SHP77 (cell line): Measurements from ENCODE around the gene FKBP14.
"Not testable (repeated sequence)": the region's sequence is repeated elsewhere in the genome, so short reads cannot be mapped to it uniquely, and the experiment has no call there.

Experiments
- DNase-seq, 2 experiments: peaks; one replicate each; lab custom pipeline; 2025; lab: John Stamatoyannopoulos, UW

FKBP14 gene

DNA sequence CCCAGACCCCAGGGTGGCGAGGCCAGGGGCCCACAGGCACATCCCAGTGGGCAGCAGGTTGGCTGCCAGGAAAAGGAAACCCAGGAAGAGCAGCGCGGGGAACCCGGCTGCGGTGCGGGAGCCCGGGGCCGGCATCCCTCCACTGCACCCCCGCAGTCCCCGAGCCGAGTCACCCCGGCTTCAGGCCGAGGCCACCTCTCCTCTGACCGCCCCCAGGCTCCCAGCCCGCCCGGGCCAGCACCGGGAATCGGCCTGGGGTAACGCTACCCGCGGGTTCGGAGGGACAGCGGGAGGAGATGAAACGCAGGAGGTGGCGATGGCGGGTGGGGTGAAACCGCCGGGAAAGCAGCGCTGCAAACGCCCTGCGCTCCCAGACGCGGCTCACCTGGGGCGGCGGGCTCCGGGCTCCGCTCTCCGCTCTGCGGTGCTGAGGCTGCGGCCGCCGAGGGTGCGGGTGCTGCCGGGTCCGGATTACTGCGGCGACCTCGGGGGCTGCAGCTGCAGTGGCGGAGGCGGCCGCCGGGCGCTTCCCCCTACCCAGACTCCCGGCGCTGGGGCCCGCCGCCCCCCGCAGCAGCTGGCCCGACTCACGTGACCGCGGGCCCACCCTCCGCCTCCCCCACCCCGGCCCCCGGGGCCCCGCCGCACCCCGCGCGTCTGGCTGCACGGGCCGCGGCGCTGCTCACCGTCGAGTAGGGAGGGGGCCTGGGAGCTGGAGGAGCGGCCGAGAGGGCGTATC lies 37.1 kb downstream of the FKBP14 start, which contains the start of gene SCRN1:
Gene SCRN1, minus strand, starts transcription at position 545 of the 739 bp plus-strand sequence. CDS start 20,734 bp downstream, outside the sequence.
- DNase-seq = peak; percentile 51 to 72

DNA sequence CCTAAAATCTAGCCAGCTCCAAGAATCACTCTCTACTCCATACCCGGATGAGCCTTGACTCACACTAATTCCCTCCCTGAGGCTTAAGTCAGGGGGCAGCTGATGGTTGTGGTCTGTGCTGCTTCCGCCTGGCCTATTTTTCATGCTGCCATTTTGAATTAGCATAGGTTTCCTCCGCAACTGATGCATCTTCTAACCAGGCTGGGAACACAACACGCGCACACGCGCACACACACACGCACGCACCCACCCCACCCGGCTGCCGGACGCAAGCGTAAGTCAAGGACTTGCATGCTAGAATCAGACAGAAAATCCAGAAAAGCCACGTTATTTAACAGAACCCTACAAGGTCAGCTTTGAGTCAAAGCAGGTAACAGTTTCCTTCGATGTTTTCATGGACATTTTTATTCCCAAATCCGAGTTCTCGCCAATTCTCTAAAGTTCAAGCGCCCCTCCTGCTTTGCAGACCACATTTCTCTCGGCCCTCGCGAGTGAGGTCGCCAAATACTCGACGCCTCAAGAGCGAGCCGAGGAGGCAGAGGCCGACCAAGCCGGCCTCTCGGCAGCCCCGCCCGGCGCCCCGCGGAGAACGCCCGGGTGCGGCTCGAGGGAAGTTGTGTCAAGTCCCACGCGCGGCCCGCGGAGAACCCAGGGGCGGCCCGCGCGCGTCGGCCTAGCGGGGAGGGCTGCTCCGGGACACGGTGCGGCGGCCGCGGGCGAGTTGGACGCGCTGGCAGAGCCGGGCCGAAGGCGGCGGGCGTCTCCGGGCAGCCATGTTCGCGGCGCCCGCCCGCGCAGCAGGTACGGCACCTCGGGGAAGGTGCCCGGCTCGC lies 37.9 kb downstream of the FKBP14 start:
- DNase-seq = peak; percentile 74 to 86

DNA sequence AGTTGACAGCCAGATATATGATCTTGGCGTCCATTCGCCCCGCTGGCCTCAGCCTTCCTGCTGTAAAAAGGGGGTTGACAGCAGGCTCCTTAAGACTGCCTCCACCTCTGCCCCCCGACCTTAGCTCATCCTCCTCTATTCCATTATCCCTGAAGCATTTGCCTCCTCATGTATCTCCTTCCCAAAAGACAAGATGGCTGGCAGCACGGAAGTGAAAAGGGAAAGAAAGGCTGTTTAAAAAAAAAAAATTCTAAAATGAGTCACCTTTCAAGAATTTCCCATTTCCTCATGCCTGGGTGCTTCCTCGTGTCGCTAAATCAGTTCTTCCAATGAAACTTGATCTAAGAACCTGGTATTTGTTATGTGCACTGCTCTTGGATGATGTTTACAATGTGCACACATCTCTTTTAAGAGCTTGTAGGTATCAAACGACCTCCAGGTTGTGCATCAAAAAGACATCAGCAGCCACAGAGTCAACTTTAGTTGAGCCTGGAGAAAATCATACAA lies 38.6 kb downstream of the FKBP14 start:
- peak in 1 of 2 experiments; percentile 13 for DNase-seq

DNA sequence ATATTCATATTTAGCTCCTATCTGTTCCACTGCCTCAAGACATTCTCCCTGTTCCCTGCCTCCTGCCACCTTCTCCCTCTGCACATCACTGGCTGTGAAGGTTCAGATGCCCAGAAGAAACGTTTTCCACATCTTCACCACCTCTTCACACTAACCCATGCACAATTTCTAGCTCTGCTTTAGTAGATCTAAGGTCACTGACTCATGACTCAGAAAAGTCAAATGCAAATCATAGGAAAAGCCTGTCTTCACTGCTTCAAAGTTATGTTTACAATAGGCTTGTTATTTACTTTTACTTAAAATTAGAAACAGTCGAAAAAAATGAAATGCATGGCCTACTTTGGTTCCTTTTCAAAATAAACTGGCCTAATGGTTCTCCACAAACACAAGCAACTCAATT lies 39.4 kb downstream of the FKBP14 start:
- no peak for DNase-seq

DNA sequence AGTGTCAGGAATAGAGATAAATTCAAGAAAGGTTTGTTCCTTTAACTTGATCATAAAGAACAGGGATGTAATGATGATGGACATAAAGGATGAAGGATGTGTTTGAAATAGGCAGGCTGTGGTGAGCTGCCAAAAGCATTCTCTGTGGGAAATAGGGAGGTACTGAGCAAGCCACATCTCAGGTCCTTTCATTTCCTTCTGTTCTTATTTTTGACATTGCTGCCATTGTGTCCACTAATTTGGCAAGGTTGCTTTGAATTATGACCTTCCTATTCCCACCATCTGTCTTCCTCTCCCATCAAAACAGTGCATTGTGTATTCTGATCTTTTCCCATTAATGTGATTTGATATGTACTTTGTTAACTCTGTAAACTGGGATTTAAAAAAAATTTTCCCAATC lies 46.4 kb downstream of the FKBP14 start:
- DNase-seq = no peak

DNA sequence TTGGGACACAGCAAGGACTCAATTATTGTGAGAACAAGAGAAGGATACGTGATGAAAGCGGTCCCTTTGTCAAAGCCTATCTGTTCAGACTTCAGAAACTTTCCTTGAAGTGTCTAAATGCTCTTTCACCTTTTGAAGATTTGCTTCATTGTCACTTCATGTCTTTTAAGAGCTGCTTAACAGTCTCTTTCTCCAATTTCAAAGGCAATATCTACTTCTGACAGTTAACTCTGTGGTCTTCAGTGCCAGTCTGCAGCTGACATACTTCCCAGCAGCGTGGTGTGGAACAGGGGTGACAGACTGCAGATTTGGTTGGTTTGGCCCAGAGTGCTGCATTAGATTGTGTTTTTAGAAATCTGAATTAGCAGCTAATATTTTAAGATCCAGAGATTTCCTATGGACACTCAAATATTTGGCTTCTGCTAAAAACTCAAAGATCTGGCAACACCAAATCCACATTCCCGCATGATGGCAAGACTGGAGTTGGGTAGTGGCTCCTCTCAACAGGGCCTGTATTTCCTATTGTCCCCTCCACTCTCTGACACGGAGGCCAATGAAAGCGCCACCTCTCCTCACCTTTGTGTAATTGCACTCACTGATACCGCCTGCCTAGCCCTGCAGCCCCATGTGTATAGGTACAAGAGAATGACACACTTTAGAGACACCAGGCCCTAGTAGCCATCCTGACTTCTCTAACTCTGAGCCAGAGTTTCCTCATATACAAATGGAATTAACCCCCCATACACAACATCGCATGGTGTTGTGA lies 48.4 kb downstream of the FKBP14 start:
- DNase-seq = peak in 1 of 2 experiments; percentile 25

DNA sequence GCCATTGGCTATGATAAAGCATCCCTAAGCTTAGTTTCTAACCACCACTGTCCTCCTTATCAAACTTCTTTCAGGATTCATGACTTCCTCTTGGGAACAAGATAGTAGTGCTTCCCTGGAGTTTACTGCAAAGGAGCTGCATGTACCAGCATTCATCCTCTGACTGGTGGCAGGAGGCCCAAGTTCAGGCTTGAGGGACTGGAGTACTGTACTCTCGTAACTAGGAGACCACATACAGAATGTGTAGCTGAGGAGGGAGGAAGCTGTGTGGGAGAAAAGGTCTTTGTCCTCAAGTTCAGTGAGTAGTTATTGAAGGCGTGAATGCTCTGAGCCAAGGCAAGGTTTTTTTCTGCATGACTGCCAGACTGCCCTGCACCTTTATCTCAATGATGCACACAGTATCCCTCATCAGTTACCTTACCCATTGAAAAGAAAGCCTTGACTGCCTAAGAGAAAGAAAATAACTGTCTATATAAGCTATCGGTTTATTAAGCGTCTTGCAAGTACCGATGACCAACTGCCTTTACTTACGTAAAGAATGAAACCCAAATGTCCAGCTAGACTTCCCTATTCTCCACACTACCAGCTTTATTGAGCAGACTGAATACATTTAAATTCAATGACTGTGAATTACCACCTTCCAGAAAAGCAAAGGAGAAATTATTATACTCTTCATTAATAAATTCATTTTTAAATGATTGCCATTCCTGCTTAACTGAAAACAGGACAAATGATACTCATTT lies 49.7 kb downstream of the FKBP14 start:
- DNase-seq = no peak

DNA sequence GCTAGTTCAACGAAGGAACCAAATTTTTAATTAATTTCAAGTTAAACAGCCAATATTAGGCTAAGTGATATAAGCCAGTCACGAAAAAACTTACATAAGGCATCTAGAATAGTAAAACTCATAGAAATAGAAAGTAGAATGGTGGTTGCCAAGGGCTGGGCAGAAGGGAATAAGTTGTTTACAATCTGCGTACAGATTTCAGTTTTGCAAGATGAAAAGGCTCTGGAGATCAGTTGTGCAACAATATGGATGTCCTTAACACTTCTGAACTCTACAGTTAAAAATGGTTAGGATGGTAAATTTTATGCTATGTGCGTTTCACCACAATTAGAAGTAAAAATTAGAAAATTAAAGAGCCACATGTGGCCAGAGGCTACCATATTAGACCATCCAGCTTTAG lies 50.2 kb downstream of the FKBP14 start:
- no peak for DNase-seq

DNA sequence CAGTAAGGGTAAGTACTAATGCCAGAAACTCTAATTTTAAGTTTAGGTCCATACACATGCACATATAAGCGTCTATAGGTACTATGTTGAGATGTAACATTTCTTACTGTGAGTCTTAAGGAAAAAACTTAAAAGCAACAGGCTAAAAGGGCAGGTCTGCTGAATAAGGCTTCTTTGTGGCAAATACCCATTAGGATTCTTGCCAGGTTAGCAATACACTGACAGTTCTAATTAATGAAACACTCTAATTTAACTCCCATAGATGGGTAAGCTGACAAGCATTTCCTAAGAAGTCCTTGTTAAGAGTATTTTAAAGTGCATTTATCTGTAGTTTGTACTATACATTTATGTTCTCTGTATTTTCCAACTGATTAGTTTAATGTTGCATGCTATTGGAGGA lies 50.9 kb downstream of the FKBP14 start:
- DNase-seq = no peak

DNA sequence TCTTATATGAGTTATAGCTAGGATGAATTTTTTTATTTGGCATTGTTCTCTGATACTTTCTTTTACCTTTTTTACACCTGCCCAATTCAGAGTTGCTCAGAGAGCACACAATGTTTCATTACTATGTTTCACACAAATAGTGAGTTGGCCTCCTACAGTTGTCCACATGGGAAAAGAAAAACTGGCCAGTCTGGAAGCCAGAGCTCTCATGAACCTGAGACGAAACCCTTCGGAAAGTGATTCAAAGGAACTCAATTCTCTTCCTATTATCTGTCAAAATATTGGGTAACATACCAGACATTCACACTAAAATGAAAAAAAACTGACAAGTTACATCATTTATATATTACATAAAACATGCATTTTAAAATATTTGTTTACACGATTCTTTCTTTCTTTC lies 52.2 kb downstream of the FKBP14 start:
- DNase-seq = no peak

DNA sequence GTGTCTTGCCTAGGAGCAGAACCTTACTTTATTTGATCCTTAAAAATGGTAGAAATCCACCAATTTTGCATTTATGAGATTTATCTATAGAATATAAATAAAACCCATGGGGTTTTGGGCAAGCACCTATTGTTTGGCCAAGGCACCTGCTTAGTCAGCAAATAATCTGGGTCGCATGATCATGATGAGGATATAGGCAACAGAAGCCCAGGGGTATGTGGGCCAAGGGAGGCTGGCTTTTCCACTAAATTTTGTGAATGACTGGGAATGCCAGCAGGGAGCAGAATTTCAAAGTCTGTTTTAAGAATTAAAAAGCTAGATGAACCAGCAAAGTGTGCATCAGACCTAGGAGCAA lies 54.2 kb downstream of the FKBP14 start:
- DNase-seq = no peak

DNA sequence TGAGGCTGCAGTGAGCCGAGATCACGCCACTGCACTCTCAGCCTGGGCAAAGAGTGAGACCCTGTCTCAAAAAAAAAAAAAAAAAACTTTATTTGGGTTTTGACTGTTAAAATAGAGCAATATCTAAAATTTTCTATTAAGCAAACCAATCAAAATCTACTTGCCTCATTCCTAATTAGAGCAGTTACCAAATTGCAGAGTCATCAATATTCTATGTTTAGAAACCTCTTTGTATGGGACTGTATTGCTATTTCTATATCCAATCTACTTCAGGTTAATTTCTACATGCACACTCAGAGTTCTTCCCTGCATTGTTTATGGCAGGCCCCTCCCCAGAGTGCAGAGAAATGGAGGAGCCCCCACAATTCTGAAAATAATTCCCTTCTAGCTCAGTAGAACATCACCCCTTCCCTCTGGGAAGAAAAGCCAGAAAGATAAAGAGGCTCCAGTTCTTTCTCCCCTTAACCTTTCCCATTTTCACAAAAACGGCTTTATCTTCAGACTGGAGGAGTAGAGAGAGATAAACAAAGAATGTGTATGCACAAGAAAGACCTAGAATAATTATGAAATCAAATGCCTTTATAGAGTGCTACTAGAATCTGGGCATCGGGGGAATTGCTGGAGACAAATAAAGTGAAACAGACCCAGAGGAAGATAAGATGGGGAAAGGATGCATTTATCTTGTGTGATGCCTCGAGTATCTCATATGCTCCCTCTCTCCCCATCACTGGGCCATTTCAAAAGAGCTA lies 54.8 kb downstream of the FKBP14 start:
- DNase-seq = no peak

DNA sequence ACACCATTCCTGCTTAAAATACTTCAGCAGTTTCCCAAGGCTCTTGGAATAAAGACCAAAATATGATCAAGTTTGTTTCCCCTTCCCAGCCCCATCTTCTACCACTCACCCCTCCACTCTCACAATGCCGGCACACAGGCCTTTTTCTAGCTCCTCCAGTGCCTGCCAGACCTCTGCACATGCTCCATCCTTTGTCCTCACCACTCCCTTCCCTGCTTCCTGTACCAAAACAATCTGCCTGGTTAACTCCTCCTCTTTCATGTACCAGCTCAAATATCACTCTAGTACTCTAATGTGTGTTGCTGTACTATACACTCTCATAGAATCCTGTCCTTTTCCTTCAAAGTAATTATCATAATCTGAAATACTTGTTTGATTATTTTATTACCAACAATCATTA lies 56.3 kb downstream of the FKBP14 start:
- no peak for DNase-seq

DNA sequence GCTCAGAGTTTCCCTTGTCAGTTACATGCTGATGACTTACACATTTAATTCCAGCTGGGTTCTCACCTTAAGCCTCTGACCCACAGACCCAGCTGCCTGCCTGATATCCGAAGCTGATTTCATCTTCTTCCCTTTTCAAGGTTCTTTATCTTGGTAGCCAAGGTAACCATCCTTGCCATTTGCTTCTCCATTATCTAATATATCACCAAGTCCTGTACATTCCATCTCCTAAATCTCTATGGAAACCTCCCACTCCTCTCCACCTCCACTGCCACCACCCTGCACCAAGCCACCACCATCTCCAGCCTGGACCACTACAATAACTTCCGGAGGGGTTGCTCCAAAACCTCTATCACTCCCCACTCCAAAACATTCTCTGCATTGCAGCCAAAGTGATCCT lies 56.8 kb downstream of the FKBP14 start:
- DNase-seq = no peak

DNA sequence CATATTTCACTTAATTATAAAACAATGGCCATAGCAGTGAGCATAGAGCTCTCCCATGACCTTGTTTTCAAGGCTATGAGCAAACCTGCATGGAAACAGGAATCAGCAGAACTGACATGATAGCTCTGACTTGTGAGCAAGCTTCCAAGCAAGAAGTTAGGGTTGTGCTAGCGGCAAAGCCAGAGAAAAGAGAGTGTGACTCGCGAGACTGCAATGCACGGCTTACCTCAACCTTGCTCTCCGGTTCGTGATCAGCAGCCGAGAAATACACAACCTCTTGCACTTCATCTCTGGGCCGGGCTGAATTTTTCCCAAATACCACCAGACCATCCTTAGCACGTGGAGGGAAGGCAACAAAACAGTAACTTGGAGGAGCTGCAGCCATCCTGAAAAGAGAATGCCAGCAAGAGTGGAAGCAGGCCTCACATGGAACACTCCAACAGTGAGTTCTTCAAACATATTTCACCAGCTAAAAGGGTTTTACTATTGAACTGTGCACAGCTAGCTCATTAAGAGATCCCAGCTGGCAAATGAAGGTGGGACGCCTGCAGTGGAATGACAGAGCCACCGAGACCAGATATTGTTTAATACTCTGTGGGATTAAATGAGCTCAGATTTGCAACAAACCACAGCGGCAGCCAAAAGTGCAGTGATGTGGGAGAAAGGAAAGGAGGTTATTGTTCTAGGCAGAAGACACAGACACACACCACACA lies 57.7 kb downstream of the FKBP14 start:
- no peak for DNase-seq

DNA sequence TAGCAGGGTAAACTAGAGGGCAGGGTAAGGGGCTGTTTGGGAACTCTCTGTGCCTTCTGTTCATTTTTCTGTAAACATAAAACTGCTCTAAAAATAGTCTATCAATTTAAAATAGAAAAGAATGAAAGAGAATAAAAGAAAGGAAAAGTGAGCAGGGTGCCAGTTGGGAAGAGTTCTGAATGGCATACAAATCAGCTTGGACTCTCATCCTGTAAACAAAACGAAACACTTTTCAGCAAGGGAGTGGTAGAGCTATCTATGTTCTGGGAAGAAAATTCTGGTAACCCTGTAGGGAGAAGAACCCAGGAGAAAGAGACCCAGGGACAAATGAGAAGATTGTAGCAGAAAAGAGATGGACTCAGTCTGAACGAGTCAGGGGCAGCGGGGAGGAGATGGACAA lies 61.5 kb downstream of the FKBP14 start:
- DNase-seq = no peak

DNA sequence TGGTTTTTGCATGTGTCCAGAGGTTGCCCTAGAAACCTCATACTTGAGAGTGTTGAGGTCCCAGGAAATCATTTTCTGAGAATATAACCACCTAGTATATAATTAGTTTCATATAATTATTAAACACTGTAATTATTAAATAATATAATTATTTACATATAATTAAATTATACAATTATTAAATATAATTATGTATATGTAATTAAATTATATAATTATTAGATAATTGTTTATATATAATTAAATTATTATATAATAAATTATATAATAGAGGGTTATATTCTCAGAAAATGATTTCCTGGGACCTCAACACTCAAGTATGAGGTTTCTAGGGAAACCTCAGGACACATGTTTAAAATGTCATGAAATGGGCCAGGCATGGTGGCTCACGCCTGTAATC lies 64.5 kb downstream of the FKBP14 start:
- no peak for DNase-seq

DNA sequence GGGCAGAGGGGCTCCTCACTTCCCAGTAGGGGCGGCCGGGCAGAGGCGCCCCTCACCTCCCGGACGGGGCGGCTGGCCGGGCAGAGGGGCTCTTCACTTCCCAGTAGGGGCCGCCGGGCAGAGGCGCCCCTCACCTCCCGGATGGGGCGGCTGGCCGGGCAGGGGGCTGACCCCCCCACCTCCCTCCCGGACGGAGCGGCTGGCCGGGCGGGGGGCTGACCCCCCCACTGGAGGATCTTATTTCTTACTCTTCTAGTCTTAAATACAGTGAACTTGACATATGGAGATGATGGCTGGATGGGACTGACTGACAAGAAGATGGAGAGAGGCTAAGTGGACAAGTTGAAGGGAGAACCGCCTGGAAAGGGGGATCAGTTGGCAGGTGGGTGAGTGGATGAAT lies 64.9 kb downstream of the FKBP14 start:
- DNase-seq = not testable (repeated sequence)
